CD4-positive, alpha-beta T cell (primary cell): ENCODE measurements around the gene SMAP2. TPM values are rescaled to one million over a fixed set of nuclear protein-coding genes. Genes with fewer than 3 reads are reported as not detected.

Source experiments
- ATAC-seq: fragments of 200-7000 bp; cut with Tn5 transposase; one replicate; pipeline ENCODE4 v1.10.0; 2022; ENCODE audit warnings: mild to moderate bottlenecking; ENCODE audit not compliant: poor library complexity
- CTCF ChIA-PET: fragments of 350-600 bp; sonication (Branson Sonifier 250); formaldehyde crosslinking; loops from one replicate; lab custom pipeline; 2021; ENCODE audit warnings: antibody characterized with exemption, inconsistent platforms; lab: Charles Lee
- POLR2A ChIA-PET: fragments of 350-600 bp; sonication (Branson Sonifier 250); formaldehyde crosslinking; loops from one replicate; lab custom pipeline; 2021; ENCODE audit warnings: antibody characterized with exemption, inconsistent platforms; lab: Charles Lee
- DNase-seq, 14 experiments: peaks; one replicate each; pipeline ENCODE4 v3.0.0-alpha.2; 2013 to 2020; ENCODE audit warnings: mixed read lengths in 2 of 14
- H3K27ac ChIP-seq, 2 donors: one replicate each; pipeline versions ENCODE4 v1.5.1 to v1.7.0; 2013; ENCODE audit warnings: low read length in 2 of 2, low read depth in 1 of 2, mild to moderate bottlenecking in 1 of 2
- H3K27me3 ChIP-seq, 2 experiments: 1 replicate in 1 of 2; 2 replicates in 1 of 2; pipeline versions ENCODE4 v1.6.1 to v1.7.0; 2013; ENCODE audit warnings: low read length in 2 of 2, control low read depth in 1 of 2, mild to moderate bottlenecking in 1 of 2, moderate library complexity in 1 of 2; ENCODE audit not compliant: insufficient read depth in 2 of 2, control insufficient read depth in 1 of 2
- H3K36me3 ChIP-seq: one replicate; pipeline ENCODE4 v1.6.1; 2013; ENCODE audit warnings: low read length, control low read depth; ENCODE audit not compliant: insufficient read depth
- H3K4me1 ChIP-seq: one replicate; pipeline ENCODE4 v1.6.1; 2013; ENCODE audit warnings: low read length, control low read depth; ENCODE audit not compliant: insufficient read depth
- H3K4me3 ChIP-seq: one replicate; pipeline ENCODE4 v1.5.1; 2013; ENCODE audit warnings: mild to moderate bottlenecking, low read length, moderate library complexity
- H3K9me3 ChIP-seq, 2 experiments: 1 replicate in 1 of 2; 2 replicates in 1 of 2; pipeline versions ENCODE4 v1.6.1 to v1.7.0; 2013; ENCODE audit warnings: low read length in 2 of 2, mild to moderate bottlenecking in 2 of 2, control low read depth in 1 of 2, moderate library complexity in 1 of 2; ENCODE audit not compliant: control insufficient read depth in 1 of 2, insufficient read depth in 1 of 2
- H3K27ac Mint-ChIP-seq: one replicate; pipeline ENCODE4 v1.8.0; 2020; ENCODE audit warnings: mixed read lengths
- H3K27me3 Mint-ChIP-seq: one replicate; pipeline ENCODE4 v1.8.0; 2021; ENCODE audit warnings: mixed read lengths
- H3K36me3 Mint-ChIP-seq: one replicate; pipeline ENCODE4 v1.8.0; 2021; ENCODE audit warnings: low read depth, mixed read lengths
- H3K4me1 Mint-ChIP-seq: one replicate; pipeline ENCODE4 v1.8.0; 2021; ENCODE audit warnings: low read depth, mixed read lengths
- H3K4me3 Mint-ChIP-seq: one replicate; pipeline ENCODE4 v1.8.0; 2020; ENCODE audit warnings: mild to moderate bottlenecking, mixed read lengths
- H3K9me3 Mint-ChIP-seq: one replicate; pipeline ENCODE4 v1.8.0; 2020; ENCODE audit warnings: mixed read lengths
- intact Hi-C, 2 experiments: fragments of 100-400 bp; cut with DNase I in 1 of 2; cut with micrococcal nuclease in 1 of 2; formaldehyde crosslinking; loops; one replicate each; pipeline versions ENCODE4 v1.15.1 to v1.9.0; 2023 to 2025; cut with DNase I, micrococcal nuclease
- total RNA-seq, 174 experiments: library from RNA in 2 of 174; stranded (reverse) in 2 of 174; gene quantifications; one replicate each; pipeline ENCODE4 v1.2.3 and lab custom pipeline; 2021 to 2026
- TF ChIP-seq, protein P1 (sequence below): fragments of 200-600 bp; IDR thresholded peaks from one replicate; pipeline ENCODE4 v1.8.0; 2022; ENCODE audit warnings: antibody characterized with exemption, mild to moderate bottlenecking

Gene SMAP2
- total RNA-seq, 2 experiments from 2014 or later: 214 to 216 TPM

DNA sequence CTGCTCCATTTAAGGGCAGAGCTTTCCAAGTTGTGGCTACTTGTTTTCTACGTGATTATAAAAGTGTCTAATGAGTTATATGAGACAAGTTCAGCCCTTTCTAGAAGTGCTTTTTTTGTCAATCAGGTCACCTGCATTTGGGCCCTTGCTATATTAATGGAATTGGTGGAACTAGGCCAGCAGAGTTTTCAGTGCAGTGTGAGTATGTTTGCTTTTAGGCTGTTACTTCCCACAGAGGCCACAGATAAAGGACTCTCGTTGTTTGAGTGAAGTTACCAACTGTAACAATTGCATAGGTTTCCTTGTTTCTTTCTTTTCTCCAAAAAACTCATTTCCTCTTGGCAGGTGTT, 10.9 kb downstream of the SMAP2 start:
- H3K27ac ChIP-seq: peak overlapping the region; percentile 92 to 95
- no peaks in the 10 kb centered on the region for H3K9me3 ChIP-seq
- Mint-ChIP-seq H3K36me3 (peaks cover 66% of the 10 kb centered on the region), H3K4me3 (peak overlapping the region; percentile 83), H3K4me1 (peaks cover 84% of the 10 kb centered on the region), H3K27me3 (no peaks in the 10 kb centered on the region), H3K9me3 (no peaks in the 10 kb centered on the region), H3K27ac (peak overlapping the region; percentile 96)
- peak overlapping the region; percentile 35 for H3K4me3 ChIP-seq
- intact Hi-C loops: loop anchor here in 1 of 2 experiments (10.0 kb wide), 1 partner anchor 130 kb away; the partner anchor contains the start of gene ZMPSTE24
- TF ChIP-seq, protein P1, sequence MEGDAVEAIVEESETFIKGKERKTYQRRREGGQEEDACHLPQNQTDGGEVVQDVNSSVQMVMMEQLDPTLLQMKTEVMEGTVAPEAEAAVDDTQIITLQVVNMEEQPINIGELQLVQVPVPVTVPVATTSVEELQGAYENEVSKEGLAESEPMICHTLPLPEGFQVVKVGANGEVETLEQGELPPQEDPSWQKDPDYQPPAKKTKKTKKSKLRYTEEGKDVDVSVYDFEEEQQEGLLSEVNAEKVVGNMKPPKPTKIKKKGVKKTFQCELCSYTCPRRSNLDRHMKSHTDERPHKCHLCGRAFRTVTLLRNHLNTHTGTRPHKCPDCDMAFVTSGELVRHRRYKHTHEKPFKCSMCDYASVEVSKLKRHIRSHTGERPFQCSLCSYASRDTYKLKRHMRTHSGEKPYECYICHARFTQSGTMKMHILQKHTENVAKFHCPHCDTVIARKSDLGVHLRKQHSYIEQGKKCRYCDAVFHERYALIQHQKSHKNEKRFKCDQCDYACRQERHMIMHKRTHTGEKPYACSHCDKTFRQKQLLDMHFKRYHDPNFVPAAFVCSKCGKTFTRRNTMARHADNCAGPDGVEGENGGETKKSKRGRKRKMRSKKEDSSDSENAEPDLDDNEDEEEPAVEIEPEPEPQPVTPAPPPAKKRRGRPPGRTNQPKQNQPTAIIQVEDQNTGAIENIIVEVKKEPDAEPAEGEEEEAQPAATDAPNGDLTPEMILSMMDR: no peak
- ChIA-PET POLR2A (interaction anchor here (1.1 to 10.9 kb wide), 6 partner anchors 10 to 68 kb away, joined by 4 to 304 read pairs (median 27); partner anchors contain the start of genes COL9A2 and SMAP2), CTCF (interaction anchor here (0.5 to 4.8 kb wide), 6 partner anchors 10 to 60 kb away, joined by 3 to 38 read pairs (median 10); no protein-coding TSS in a partner anchor)
- H3K4me1 ChIP-seq: peaks cover 84% of the 10 kb centered on the region
- peaks cover 22% of the 10 kb centered on the region for H3K36me3 ChIP-seq
- H3K27me3 ChIP-seq: no peaks in the 10 kb centered on the region
- DNase-seq: peak in 1 of 14 experiments; percentile 39
- no peak for ATAC-seq

DNA sequence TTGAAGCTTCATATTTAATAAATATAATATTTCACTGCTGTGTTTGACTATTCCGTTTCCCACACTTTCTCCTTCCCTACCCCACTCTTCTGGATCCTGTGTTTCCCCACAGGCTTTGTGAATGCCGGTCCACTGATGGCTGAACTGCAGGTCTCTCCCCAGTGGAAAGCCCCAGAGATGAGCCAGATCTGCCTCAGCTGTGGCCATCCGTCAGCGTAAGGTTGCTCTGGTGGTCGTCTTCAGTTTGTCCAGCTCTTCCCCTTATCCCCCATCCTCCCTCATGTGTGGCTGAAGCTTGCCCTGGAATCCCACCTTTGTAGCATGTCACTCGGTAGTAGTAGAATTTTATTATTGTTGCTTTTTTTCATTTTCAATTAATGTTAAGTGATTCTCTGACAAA, 11.4 kb downstream of the SMAP2 start:
- Histone ChIP-seq H3K4me3 (peak overlapping the region; percentile 35), H3K36me3 (peaks cover 18% of the 10 kb centered on the region), H3K27ac (peak overlapping the region; percentile 92 to 95), H3K9me3 (no peaks in the 10 kb centered on the region), H3K27me3 (no peaks in the 10 kb centered on the region), H3K4me1 (peaks cover 85% of the 10 kb centered on the region)
- CTCF ChIA-PET: interaction anchor here (0.5 to 4.8 kb wide), 6 partner anchors 10 to 60 kb away, joined by 3 to 38 read pairs (median 10); no protein-coding TSS in a partner anchor
- Mint-ChIP-seq H3K27ac (peak overlapping the region; percentile 96), H3K27me3 (no peaks in the 10 kb centered on the region), H3K36me3 (peaks cover 67% of the 10 kb centered on the region), H3K4me1 (peaks cover 84% of the 10 kb centered on the region), H3K4me3 (peak overlapping the region; percentile 83), H3K9me3 (no peaks in the 10 kb centered on the region)
- DNase-seq (peak in 2 of 14 experiments; percentile 50 to 51), ATAC-seq (no peak)
- POLR2A ChIA-PET: interaction anchor here (1.1 to 10.9 kb wide), 15 partner anchors 10 to 325 kb away, joined by 3 to 304 read pairs (median 10); partner anchors contain the start of genes COL9A2, SMAP2 and ZFP69
- TF ChIP-seq, protein P1: no peak
- intact Hi-C loops: loop anchor here in 1 of 2 experiments (1.0 to 10.0 kb wide), 3 partner anchors 8 to 130 kb away; partner anchors contain the start of gene ZMPSTE24

DNA sequence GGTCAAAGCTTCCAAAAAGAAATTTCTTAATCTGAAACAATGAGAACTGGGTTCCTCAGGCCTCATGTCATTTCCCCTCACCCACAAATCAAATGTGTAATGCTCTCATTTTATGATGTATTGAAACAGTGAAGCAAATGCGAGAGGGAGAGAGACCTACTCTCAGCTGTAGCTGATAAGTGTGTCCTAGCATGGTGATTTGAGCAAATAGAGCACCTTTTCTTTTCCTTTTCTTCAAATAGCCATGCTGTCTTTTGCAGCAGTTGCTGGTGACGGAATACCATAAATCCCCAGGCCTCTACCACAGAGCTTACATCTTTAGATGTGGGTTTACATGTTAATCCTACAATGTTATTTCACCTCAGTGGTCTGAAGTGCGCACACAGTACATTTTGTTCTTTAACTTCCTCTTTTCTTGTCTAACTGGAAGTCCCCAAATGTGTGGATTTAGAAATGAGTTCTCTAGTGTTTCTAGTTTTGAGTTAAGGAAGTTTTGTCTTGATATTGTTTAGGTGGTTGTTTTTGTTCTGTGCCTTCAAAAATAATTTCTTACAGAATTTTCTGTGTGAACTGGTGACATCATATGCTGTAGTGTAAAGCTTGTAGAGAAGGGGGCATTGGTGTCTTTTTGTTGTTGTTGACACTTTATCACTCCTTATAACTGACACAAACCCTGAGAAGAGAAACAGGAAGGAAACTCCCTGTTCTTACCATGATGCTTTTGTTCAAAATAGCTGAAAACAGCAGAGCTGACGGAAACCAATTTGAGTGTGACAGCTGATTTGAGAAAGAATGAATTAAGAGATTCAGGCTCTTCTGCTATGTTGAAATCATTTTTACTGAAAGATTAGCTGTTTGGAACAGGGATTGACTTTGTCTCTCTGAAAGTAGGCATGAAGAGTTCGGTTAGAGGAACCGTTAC, 12.2 kb downstream of the SMAP2 start:
- Mint-ChIP-seq H3K27me3 (no peaks in the 10 kb centered on the region), H3K4me3 (peak overlapping the region; percentile 83), H3K27ac (peak overlapping the region; percentile 96), H3K9me3 (no peaks in the 10 kb centered on the region), H3K36me3 (peaks cover 69% of the 10 kb centered on the region), H3K4me1 (peaks cover 87% of the 10 kb centered on the region)
- Histone ChIP-seq H3K4me3 (peak overlapping the region; percentile 42), H3K4me1 (peaks cover 86% of the 10 kb centered on the region), H3K27ac (peak overlapping the region; percentile 92 to 95), H3K9me3 (no peaks in the 10 kb centered on the region), H3K36me3 (peaks cover 22% of the 10 kb centered on the region), H3K27me3 (no peaks in the 10 kb centered on the region)
- DNase-seq (peak in 13 of 14 experiments; percentile 19 to 95 (median 49)), ATAC-seq (peak; percentile 69)
- POLR2A ChIA-PET: interaction anchor here (0.6 to 10.9 kb wide), 21 partner anchors 9 to 542 kb away, joined by 3 to 304 read pairs (median 7); partner anchors contain the start of genes COL9A2, SMAP2, ZFP69 and ZNF684
- CTCF ChIA-PET: interaction anchor here (0.5 to 4.8 kb wide), 11 partner anchors 10 to 242 kb away, joined by 3 to 38 read pairs (median 6); no protein-coding TSS in a partner anchor
- TF ChIP-seq, protein P1: no peak
- intact Hi-C loops: loop anchor here in 1 of 2 experiments (1.0 to 10.0 kb wide), 4 partner anchors 8 to 131 kb away; partner anchors contain the start of gene ZMPSTE24
